ENCODE results near the gene CHRNE. TPM values are rescaled to one million over a fixed set of nuclear protein-coding genes. Genes with fewer than 3 reads are reported as not detected.

Gene CHRNE
- total and polyA plus RNA-seq, 2 of the 8 experiments (the other 6 are each of a cell fraction or from before 2014, with no cell fraction given) = 0.15 to 0.33 TPM

- TF ChIP-seq, protein P1, sequence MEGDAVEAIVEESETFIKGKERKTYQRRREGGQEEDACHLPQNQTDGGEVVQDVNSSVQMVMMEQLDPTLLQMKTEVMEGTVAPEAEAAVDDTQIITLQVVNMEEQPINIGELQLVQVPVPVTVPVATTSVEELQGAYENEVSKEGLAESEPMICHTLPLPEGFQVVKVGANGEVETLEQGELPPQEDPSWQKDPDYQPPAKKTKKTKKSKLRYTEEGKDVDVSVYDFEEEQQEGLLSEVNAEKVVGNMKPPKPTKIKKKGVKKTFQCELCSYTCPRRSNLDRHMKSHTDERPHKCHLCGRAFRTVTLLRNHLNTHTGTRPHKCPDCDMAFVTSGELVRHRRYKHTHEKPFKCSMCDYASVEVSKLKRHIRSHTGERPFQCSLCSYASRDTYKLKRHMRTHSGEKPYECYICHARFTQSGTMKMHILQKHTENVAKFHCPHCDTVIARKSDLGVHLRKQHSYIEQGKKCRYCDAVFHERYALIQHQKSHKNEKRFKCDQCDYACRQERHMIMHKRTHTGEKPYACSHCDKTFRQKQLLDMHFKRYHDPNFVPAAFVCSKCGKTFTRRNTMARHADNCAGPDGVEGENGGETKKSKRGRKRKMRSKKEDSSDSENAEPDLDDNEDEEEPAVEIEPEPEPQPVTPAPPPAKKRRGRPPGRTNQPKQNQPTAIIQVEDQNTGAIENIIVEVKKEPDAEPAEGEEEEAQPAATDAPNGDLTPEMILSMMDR (IDR thresholded peaks at IDR 0.05; ENCODE audit: control extremely low read depth in 1 of 3, insufficient read depth in 1 of 3, low read depth in 1 of 3, low read length in 3 of 3) = no peak
- TF ChIP-seq HDAC6 (IDR thresholded peaks at IDR 0.05; ENCODE audit: low read depth, low read length) (no peak), RNF2 (IDR thresholded peaks at IDR 0.05; ENCODE audit: borderline replicate concordance, low read depth, low read length, missing control alignments, poor library complexity, severe bottlenecking) (no peak), SP4 (IDR thresholded peaks at IDR 0.05; ENCODE audit: low read length) (no peak), HDAC2 (IDR thresholded peaks at IDR 0.05; ENCODE audit: borderline replicate concordance in 1 of 2, low read depth in 2 of 2, low read length in 2 of 2) (no peak), CBX5 (IDR thresholded peaks at IDR 0.05; ENCODE audit: low read depth, low read length) (no peak), RAD21 (IDR thresholded peaks at IDR 0.05 in 1 of 2, conservative IDR thresholded peaks at IDR 0.05 in 1 of 2; ENCODE audit: low read depth in 2 of 2, low read length in 2 of 2) (no peak), TEAD4 (IDR thresholded peaks at IDR 0.05; ENCODE audit: low read depth, low read length) (no peak), JUN (IDR thresholded peaks at IDR 0.05; ENCODE audit: low read depth, low read length) (no peak), KDM1A (IDR thresholded peaks at IDR 0.05; ENCODE audit: borderline replicate concordance, low read length) (no peak)
- TF ChIP-seq, protein P2, sequence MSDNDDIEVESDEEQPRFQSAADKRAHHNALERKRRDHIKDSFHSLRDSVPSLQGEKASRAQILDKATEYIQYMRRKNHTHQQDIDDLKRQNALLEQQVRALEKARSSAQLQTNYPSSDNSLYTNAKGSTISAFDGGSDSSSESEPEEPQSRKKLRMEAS (IDR thresholded peaks at IDR 0.05) = no peak
These were observed 1.1 kb downstream of the CHRNE start (continued) for GRCh38 chr17:4901648-4902344.

Data from H1 (cell line).